ENCODE data around the gene TPM4.

Gene TPM4

GRCh38 chr19:16042533-16043085, 33.7 kb upstream of the TPM4 start:
- no peak for DNase-seq

GRCh38 chr19:16043156-16043757, 33.0 kb upstream of the TPM4 start:
- DNase-seq = no peak

- DNase-seq = no peak
These were observed 31.5 kb upstream of the TPM4 start for GRCh38 chr19:16044746-16045145.

- no peak for DNase-seq
These were observed 31.1 kb upstream of the TPM4 start for GRCh38 chr19:16045171-16045570.

- no peak for DNase-seq
These were observed 30.4 kb upstream of the TPM4 start for GRCh38 chr19:16045893-16046292.

GRCh38 chr19:16048583-16048982, 27.7 kb upstream of the TPM4 start:
- DNase-seq = no peak

GRCh38 chr19:16051254-16052025, 24.9 kb upstream of the TPM4 start:
- DNase-seq = no peak

GRCh38 chr19:16052353-16052752, 23.9 kb upstream of the TPM4 start:
- no peak for DNase-seq

- no peak for DNase-seq
These were observed 19.2 kb upstream of the TPM4 start for GRCh38 chr19:16057062-16057461.

GRCh38 chr19:16060294-16060693, 16.0 kb upstream of the TPM4 start:
- DNase-seq = no peak

GRCh38 chr19:16061943-16062342, 14.4 kb upstream of the TPM4 start:
- DNase-seq = no peak

- peak; percentile 71 for DNase-seq
These were observed 13.5 kb upstream of the TPM4 start for GRCh38 chr19:16062789-16063188.

- DNase-seq = no peak
These were observed 11.9 kb upstream of the TPM4 start for GRCh38 chr19:16064209-16064889.

- no peak for DNase-seq
These were observed 9.6 kb upstream of the TPM4 start for GRCh38 chr19:16066611-16067104.

GRCh38 chr19:16067205-16067938, 8.9 kb upstream of the TPM4 start:
- DNase-seq = no peak

GRCh38 chr19:16068696-16069259, 7.5 kb upstream of the TPM4 start:
- DNase-seq = no peak

GRCh38 chr19:16069813-16070365, 6.4 kb upstream of the TPM4 start:
- DNase-seq = no peak

- DNase-seq = peak; percentile 73
These were observed 5.8 kb upstream of the TPM4 start for GRCh38 chr19:16070366-16070990.

GRCh38 chr19:16071072-16071691, 5.1 kb upstream of the TPM4 start:
- no peak for DNase-seq

- DNase-seq = no peak
These were observed 2.8 kb upstream of the TPM4 start for GRCh38 chr19:16073481-16073880.

- DNase-seq = no peak
These were observed 2.3 kb upstream of the TPM4 start for GRCh38 chr19:16073988-16074387.
